HCT116 (cell line): ENCODE data around the gene PYY. TPM values are rescaled to one million over a fixed set of nuclear protein-coding genes. Genes with fewer than 3 reads are reported as not detected.

ENCODE experiments used
- ATAC-seq: fragments of 200-7000 bp; cut with Tn5 transposase; 2 replicates; pipeline ENCODE4 v1.9.1; 2020; ENCODE audit warnings: mild to moderate bottlenecking, moderate library complexity
- BruUV-seq: library from RNA; stranded (reverse); fragments of 400-500 nt; replicated peaks from 2 replicates; lab custom pipeline; 2021; lab: Mats Ljungman, UMichigan
- CTCF ChIA-PET: fragments of 300-600 bp; sonication (Branson Sonifier 250); formaldehyde crosslinking; loops from one replicate; lab custom pipeline; 2021; ENCODE audit warnings: antibody characterized with exemption; lab: Charles Lee
- POLR2A ChIA-PET: fragments of 300-600, 350-600 bp; sonication (Branson Sonifier 250); formaldehyde crosslinking; loops from one replicate; lab custom pipeline; 2021; ENCODE audit warnings: antibody characterized with exemption; lab: Charles Lee
- RAD21 ChIA-PET, 2 experiments: fragments of 300-600 bp; sonication (Branson Sonifier 250); formaldehyde crosslinking; loops; one replicate each; lab custom pipeline; 2023; ENCODE audit warnings: low total read pairs in 2 of 2; ENCODE audit not compliant: uncharacterized antibody in 2 of 2, unreplicated experiment in 2 of 2, low non-redundant PET in 1 of 2; lab: Charles Lee
- DNase-seq: peaks from one replicate; pipeline ENCODE4 v3.0.0-alpha.2; 2010; ENCODE audit warnings: low read depth, low spot score
- H2AFZ ChIP-seq: fragments of 200-600 bp; shearing (Covaris generic), sonication (generic); 2 replicates; pipeline ENCODE4 v1.6.1; 2017; ENCODE audit warnings: low read depth, mixed run types, mixed read lengths, antibody characterized with exemption, low read length; ENCODE audit not compliant: poor library complexity, severe bottlenecking
- H3K27ac ChIP-seq: 2 replicates; pipeline ENCODE4 v1.5.1; 2012; ENCODE audit warnings: low read depth, low read length
- H3K27me3 ChIP-seq: fragments of 200-600 bp; sonication (generic); 2 replicates; pipeline ENCODE4 v1.6.1; 2016; ENCODE audit warnings: mixed run types, low read length, mixed read lengths; ENCODE audit not compliant: insufficient read depth
- H3K36me3 ChIP-seq, 2 experiments: fragments of 200-500 bp in 1 of 2; fragments of 200-600 bp in 1 of 2; sonication (Bioruptor generic) in 1 of 2; sonication (generic) in 1 of 2; 2 replicates each; pipeline versions ENCODE4 v1.5.1 to v1.6.1; 2014 to 2016; ENCODE audit warnings: low read length in 2 of 2, inconsistent platforms in 1 of 2, mixed read lengths in 1 of 2, mixed run types in 1 of 2; ENCODE audit not compliant: insufficient read depth in 2 of 2, control insufficient read depth in 1 of 2
- H3K4me1 ChIP-seq, 2 experiments: fragments of 200-600 bp in 1 of 2; sonication (generic) in 1 of 2; 2 replicates each; pipeline versions ENCODE4 v1.5.1 to v1.6.1; 2012 to 2017; ENCODE audit warnings: low read length in 2 of 2, inconsistent platforms in 1 of 2, mild to moderate bottlenecking in 1 of 2, mixed read lengths in 1 of 2, mixed run types in 1 of 2, moderate library complexity in 1 of 2; ENCODE audit not compliant: insufficient read depth in 2 of 2, control insufficient read depth in 1 of 2
- H3K4me2 ChIP-seq: fragments of 200-600 bp; sonication (generic); 2 replicates; pipeline ENCODE4 v1.6.1; 2017; ENCODE audit warnings: mixed run types, low read length, mixed read lengths
- H3K4me3 ChIP-seq, 2 experiments: fragments of 200-600 bp in 1 of 2; sonication (generic) in 1 of 2; replicated peaks in 1 of 2; 2 replicates each; pipeline ENCODE4 v1.5.1; 2011 to 2016; ENCODE audit warnings: low read length in 2 of 2, control low read depth in 1 of 2, low read depth in 1 of 2, mild to moderate bottlenecking in 1 of 2, mixed read lengths in 1 of 2, mixed run types in 1 of 2
- H3K79me2 ChIP-seq: fragments of 200-600 bp; sonication (generic); 2 replicates; pipeline ENCODE4 v1.6.1; 2017; ENCODE audit warnings: mild to moderate bottlenecking, mixed run types, low read length, moderate library complexity, mixed read lengths; ENCODE audit not compliant: insufficient read depth
- H3K9ac ChIP-seq: fragments of 200-600 bp; sonication (generic); 2 replicates; pipeline ENCODE4 v1.6.1; 2016; ENCODE audit warnings: low read length, mixed read lengths
- H3K9me2 ChIP-seq: fragments of 200-600 bp; sonication (generic), shearing (Covaris generic); 2 replicates; pipeline ENCODE4 v1.6.1; 2017; ENCODE audit warnings: mixed run types, mild to moderate bottlenecking, moderate library complexity; ENCODE audit not compliant: insufficient read depth
- H3K9me3 ChIP-seq, 2 experiments: fragments of 200-500 bp in 1 of 2; fragments of 200-600 bp in 1 of 2; sonication (Bioruptor generic) in 1 of 2; sonication (generic) in 1 of 2; 2 replicates each; pipeline ENCODE4 v1.6.1; 2014 to 2017; ENCODE audit warnings: low read length in 2 of 2, mixed read lengths in 2 of 2, inconsistent platforms in 1 of 2, low read depth in 1 of 2, mild to moderate bottlenecking in 1 of 2, mixed run types in 1 of 2, moderate library complexity in 1 of 2; ENCODE audit not compliant: control insufficient read depth in 1 of 2, insufficient read depth in 1 of 2
- H4K20me1 ChIP-seq: fragments of 200-600 bp; sonication (generic), shearing (Covaris generic); 2 replicates; pipeline ENCODE4 v1.6.1; 2017; ENCODE audit warnings: mixed run types, mild to moderate bottlenecking, moderate library complexity; ENCODE audit not compliant: insufficient read depth
- CBX3 ChIP-seq: IDR thresholded peaks from 2 replicates; pipeline ENCODE4 v1.6.1; 2012; ENCODE audit warnings: low read depth
- CTCF ChIP-seq, 3 experiments: fragments of 200-600 bp in 1 of 3; sonication (generic) in 1 of 3; IDR thresholded peaks in 2 of 3; conservative IDR thresholded peaks in 1 of 3; 2 replicates each; pipeline ENCODE4 v1.5.1; 2012 to 2017; ENCODE audit warnings: low read depth in 2 of 3, low read length in 2 of 3, antibody characterized with exemption in 1 of 3, borderline replicate concordance in 1 of 3, control low read depth in 1 of 3, mild to moderate bottlenecking in 1 of 3, mixed read lengths in 1 of 3, mixed run types in 1 of 3, moderate library complexity in 1 of 3; ENCODE audit not compliant: insufficient read depth in 1 of 3
- EGR1 ChIP-seq: IDR thresholded peaks from 2 replicates; pipeline ENCODE4 v1.6.1; 2012; ENCODE audit warnings: low read depth
- ELF1 ChIP-seq: IDR thresholded peaks from 2 replicates; pipeline ENCODE4 v1.6.1; 2012; ENCODE audit warnings: low read depth, borderline replicate concordance
- EZH2 ChIP-seq: fragments of 200-600 bp; sonication (generic); IDR thresholded peaks from 2 replicates; pipeline ENCODE4 v1.6.1; 2017; ENCODE audit warnings: antibody characterized with exemption, mixed run types
- FOSL1 ChIP-seq: IDR thresholded peaks from 2 replicates; pipeline ENCODE4 v1.6.1; 2012; ENCODE audit warnings: low read depth
- JUND ChIP-seq: IDR thresholded peaks from 2 replicates; pipeline ENCODE4 v1.6.1; 2012
- MAX ChIP-seq: IDR thresholded peaks from 2 replicates; pipeline ENCODE4 v1.6.1; 2012
- POLR2AphosphoS5 ChIP-seq: IDR thresholded peaks from 2 replicates; pipeline ENCODE4 v1.6.1; 2011; ENCODE audit warnings: mild to moderate bottlenecking, low read depth, low read length, moderate library complexity
- RAD21 ChIP-seq: IDR thresholded peaks from 2 replicates; pipeline ENCODE4 v1.6.1; 2012; ENCODE audit warnings: low read depth, mild to moderate bottlenecking
- SIN3A ChIP-seq: IDR thresholded peaks from 2 replicates; pipeline ENCODE4 v1.6.1; 2012; ENCODE audit warnings: low read depth
- YY1 ChIP-seq: IDR thresholded peaks from 2 replicates; pipeline ENCODE4 v1.6.1; 2011; ENCODE audit warnings: low read length, low read depth, moderate library complexity, mild to moderate bottlenecking; ENCODE audit not compliant: insufficient replicate concordance; ENCODE audit errors: extremely low read depth
- ZBTB33 ChIP-seq: IDR thresholded peaks from 2 replicates; pipeline ENCODE4 v1.6.1; 2011; ENCODE audit warnings: mild to moderate bottlenecking, low read length, moderate library complexity; ENCODE audit not compliant: insufficient replicate concordance; ENCODE audit errors: extremely low read depth
- ZFX ChIP-seq: fragments of 450-650 bp; IDR thresholded peaks from 2 replicates; pipeline ENCODE4 v1.6.1; 2017
- ZNF274 ChIP-seq: fragments of 200-500 bp; sonication (Bioruptor generic); IDR thresholded peaks from 2 replicates; pipeline ENCODE4 v1.6.1; 2014; ENCODE audit warnings: mild to moderate bottlenecking, low read depth, low read length, inconsistent platforms
- intact Hi-C: fragments of 100-400 bp; cut with micrococcal nuclease; formaldehyde crosslinking; loops from 2 replicates; pipeline ENCODE4 v1.10.0; 2022
- total RNA-seq: library from RNA; stranded (reverse); gene quantifications from one replicate; pipeline ENCODE4 v1.2.1, GENCODE V29; 2021; ENCODE audit not compliant: unreplicated experiment

Gene PYY
- total RNA-seq, 1 experiment from 2014 or later, result 0.52 TPM

DNA sequence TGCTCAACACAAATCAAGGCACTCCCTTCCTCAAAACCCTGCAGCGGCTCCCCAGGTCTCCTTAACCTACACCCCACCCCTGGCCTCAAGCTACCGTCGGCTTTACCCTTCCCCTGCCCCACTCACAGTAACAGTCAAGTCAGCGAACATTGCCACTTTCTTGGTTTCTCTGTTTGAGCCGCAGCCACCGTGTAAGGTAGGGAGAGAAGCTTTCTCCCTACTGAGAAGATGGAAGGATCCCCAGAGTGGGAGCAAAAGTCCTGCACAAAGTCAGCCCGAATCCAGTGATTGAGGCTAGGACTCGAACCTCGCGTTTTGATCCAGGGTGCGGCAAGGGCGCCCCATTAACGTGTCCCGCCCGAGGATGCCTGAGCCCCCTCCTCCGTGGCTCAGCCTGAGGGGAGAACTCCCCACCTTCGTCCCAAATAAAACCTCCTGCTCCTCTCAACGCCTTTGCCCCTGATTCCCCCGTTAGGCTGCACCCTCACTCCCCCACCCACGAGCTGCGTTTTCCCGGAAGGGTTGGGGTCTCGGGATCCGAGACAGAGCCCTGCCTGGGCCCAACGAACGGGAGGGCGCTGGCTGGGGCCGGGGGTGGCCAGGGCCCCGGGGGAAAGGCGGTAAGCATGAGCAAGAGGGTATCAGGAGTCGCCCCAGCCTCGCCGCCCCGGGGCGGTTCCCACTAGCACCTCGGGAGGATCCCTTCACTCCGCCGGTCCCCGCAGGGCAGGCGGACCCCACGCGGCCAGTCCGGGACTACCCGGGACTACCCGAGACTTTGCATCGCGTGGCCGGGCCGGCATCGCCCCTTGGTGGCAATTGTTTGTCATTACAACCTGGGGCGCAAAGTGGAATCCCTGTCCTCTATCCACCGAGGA lies 40.8 kb upstream of the PYY start:
- Histone ChIP-seq H3K4me1 (peaks cover 0 to 16% of the 10 kb centered on the region in 2 experiments; a peak in 2 of 4 replicates), H3K9me3 (no peaks in the 10 kb centered on the region), H2AFZ (peak overlapping the region; percentile 76), H3K27ac (no peak overlapping the region), H3K9ac (no peak overlapping the region), H3K79me2 (no peaks in the 10 kb centered on the region), H3K36me3 (no peaks in the 10 kb centered on the region), H3K4me3 (no peak overlapping the region), H3K27me3 (no peaks in the 10 kb centered on the region), H3K9me2 (no peaks in the 10 kb centered on the region), H4K20me1 (no peaks in the 10 kb centered on the region), H3K4me2 (peak overlapping the region; percentile 48)
- intact Hi-C loops, result loop anchor here (1.0 kb wide), 2 partner anchors 50 to 116 kb away; no protein-coding TSS in a partner anchor
- DNase-seq, result no peak
- no TSS peak for BruUV-seq
- RAD21 ChIA-PET, result interaction anchor here (1.9 to 2.0 kb wide), 2 partner anchors 51 kb away, joined by 6 to 9 read pairs; no protein-coding TSS in a partner anchor
- CTCF ChIA-PET, result interaction anchor here (1.2 to 2.3 kb wide), 5 partner anchors 33 to 148 kb away, joined by 4 to 11 read pairs (median 5); partner anchors contain the start of gene CD300LG
- TF ChIP-seq CTCF (IDR thresholded peaks at IDR 0.05 in 2 of 3, conservative IDR thresholded peaks at IDR 0.05 in 1 of 3; ENCODE audit: borderline replicate concordance in 1 of 3, insufficient read depth in 1 of 3, low read depth in 2 of 3, low read length in 2 of 3), result peak; percentile 79 to 95 (median 85)
- no peak for TF ChIP-seq MAX
- peak; percentile 94 for TF ChIP-seq RAD21
- POLR2A ChIA-PET, result no interaction called here
- peak; percentile 93 for ATAC-seq

- H3K27ac ChIP-seq, result no peak overlapping the region
- TF ChIP-seq ZFX (no peak), ELF1 (no peak), FOSL1 (no peak), JUND (no peak), EGR1 (no peak), ZNF274 (no peak), EZH2 (no peak), SIN3A (no peak), POLR2AphosphoS5 (no peak), CBX3 (no peak), YY1 (no peak), ZBTB33 (no peak)
Observed at GRCh38 chr17:43992641-43993040, 38.9 kb upstream of the PYY start.

More at GRCh38 chr17:43992641-43993040, 38.9 kb upstream of the PYY start:
- no peaks in the 10 kb centered on the region for H3K79me2 ChIP-seq
- peaks cover 0 to 8% of the 10 kb centered on the region in 2 experiments; a peak in 2 of 4 replicates for H3K4me1 ChIP-seq
- H4K20me1 ChIP-seq, result no peaks in the 10 kb centered on the region
- H3K9me2 ChIP-seq, result no peaks in the 10 kb centered on the region
- no peaks in the 10 kb centered on the region for H3K9me3 ChIP-seq
- intact Hi-C loops, result no loop called here
- RAD21 ChIA-PET, result interaction anchor here (1.9 to 2.0 kb wide), 2 partner anchors 49 kb away, joined by 6 to 9 read pairs; no protein-coding TSS in a partner anchor
- ATAC-seq, result no peak
- POLR2A ChIA-PET, result no interaction called here
- no TSS peak for BruUV-seq
- CTCF ChIA-PET, result interaction anchor here (1.3 to 2.3 kb wide), 3 partner anchors 48 to 112 kb away, joined by 3 to 11 read pairs (median 4); no protein-coding TSS in a partner anchor
- no peak overlapping the region for H3K4me3 ChIP-seq
- no peaks in the 10 kb centered on the region for H3K36me3 ChIP-seq
- H3K4me2 ChIP-seq, result no peak overlapping the region
- no peaks in the 10 kb centered on the region for H3K27me3 ChIP-seq
- H3K9ac ChIP-seq, result no peak overlapping the region
- no peak for DNase-seq
- no peak overlapping the region for H2AFZ ChIP-seq
